ENCODE data around the gene SPG11. TPM values are rescaled to one million over a fixed set of nuclear protein-coding genes. Genes with fewer than 3 reads are reported as not detected.

The SPG11 gene
- total RNA-seq, 1 donor from 2014 or later, result 37.5 TPM

DNA sequence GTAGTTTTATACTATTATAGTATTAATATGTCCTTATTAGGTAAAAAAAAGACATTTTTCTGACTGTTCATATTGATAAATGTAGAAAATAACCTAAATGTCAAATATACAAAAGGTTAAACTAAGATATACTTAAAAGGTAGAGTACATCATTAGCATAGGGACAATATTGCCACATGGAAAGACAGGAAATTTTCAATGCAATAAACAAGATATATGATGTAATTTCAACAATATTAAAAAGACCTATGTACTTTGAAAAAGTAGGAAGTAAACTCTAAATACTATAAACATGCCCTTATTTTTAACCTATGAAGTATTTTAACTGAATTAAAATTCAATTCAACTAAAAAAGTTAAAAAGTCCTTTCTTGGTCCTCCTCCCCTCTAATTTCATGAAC is 1.9 kb downstream of the SPG11 start:
- no peak overlapping the region for H3K4me3 ChIP-seq (ENCODE audit: low read depth, low read length)
- no peak for DNase-seq (ENCODE audit: low read depth)
- TF ChIP-seq, protein P1, sequence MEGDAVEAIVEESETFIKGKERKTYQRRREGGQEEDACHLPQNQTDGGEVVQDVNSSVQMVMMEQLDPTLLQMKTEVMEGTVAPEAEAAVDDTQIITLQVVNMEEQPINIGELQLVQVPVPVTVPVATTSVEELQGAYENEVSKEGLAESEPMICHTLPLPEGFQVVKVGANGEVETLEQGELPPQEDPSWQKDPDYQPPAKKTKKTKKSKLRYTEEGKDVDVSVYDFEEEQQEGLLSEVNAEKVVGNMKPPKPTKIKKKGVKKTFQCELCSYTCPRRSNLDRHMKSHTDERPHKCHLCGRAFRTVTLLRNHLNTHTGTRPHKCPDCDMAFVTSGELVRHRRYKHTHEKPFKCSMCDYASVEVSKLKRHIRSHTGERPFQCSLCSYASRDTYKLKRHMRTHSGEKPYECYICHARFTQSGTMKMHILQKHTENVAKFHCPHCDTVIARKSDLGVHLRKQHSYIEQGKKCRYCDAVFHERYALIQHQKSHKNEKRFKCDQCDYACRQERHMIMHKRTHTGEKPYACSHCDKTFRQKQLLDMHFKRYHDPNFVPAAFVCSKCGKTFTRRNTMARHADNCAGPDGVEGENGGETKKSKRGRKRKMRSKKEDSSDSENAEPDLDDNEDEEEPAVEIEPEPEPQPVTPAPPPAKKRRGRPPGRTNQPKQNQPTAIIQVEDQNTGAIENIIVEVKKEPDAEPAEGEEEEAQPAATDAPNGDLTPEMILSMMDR (conservative IDR thresholded peaks at IDR 0.05; ENCODE audit: low read depth, low read length), result no peak

DNA sequence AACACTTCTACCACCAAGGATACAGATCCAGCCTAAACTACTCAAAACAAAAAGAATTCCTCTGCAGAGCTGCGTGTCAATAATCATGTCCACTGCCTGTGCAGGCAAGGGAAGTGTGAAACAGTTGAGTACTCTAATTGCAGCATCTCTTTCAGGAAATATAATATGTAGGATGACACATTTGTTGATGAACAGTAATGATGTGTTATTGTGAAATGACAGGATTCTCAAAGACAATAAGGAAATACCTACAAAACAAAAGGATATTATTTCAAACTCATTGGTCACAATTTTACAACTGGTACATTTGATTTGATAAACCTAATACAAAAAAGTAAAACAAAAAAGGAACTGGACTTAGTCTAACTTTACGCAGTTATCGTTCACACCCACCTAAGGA is 4.4 kb downstream of the SPG11 start:
- DNase-seq (ENCODE audit: low read depth), result no peak
- H3K4me3 ChIP-seq (ENCODE audit: low read depth, low read length), result no peak overlapping the region
- TF ChIP-seq, protein P1 (conservative IDR thresholded peaks at IDR 0.05; ENCODE audit: low read depth, low read length), result no peak

DNA sequence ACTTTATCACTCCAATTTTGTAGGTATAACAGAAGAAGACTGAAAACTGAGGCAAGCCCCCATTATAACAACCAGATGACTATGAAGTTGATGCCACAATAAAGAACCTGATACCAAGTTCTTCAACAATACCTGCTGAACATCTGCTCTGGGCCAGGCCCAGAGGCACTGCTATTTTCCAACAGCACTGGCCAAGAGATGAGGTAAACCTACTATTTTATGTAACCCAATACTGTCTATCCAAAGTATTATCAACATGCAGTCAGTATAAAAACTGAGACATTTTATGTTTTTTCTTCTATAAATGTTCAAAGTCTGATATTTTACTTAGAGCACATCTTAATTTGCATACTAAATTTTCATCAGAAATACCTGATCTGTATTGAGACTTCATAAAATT is 6.1 kb downstream of the SPG11 start:
- no peak overlapping the region for H3K4me3 ChIP-seq (ENCODE audit: low read depth, low read length)
- TF ChIP-seq, protein P1 (conservative IDR thresholded peaks at IDR 0.05; ENCODE audit: low read depth, low read length), result no peak
- DNase-seq (ENCODE audit: low read depth), result no peak

DNA sequence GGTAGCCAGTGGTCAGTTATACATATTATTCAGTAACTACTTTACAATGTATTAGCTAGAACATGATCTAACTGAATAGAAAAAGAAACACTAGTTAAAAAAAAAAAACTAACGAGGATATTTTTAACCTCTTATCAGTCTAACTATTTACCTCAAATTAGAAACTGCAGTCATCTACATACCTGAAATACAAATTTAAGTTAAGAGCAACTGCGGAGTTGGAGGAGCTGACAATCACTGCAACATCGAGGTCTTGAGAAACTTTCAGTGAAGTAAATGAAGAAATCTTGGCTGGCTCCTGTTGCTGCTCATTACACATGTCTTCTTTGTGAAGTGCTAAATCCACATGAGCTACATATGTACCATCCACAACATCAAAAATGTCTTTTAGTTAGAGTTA is 6.5 kb downstream of the SPG11 start:
- no peak for DNase-seq (ENCODE audit: low read depth)
- no peak overlapping the region for H3K4me3 ChIP-seq (ENCODE audit: low read depth, low read length)
- TF ChIP-seq, protein P1 (conservative IDR thresholded peaks at IDR 0.05; ENCODE audit: low read depth, low read length), result no peak

DNA sequence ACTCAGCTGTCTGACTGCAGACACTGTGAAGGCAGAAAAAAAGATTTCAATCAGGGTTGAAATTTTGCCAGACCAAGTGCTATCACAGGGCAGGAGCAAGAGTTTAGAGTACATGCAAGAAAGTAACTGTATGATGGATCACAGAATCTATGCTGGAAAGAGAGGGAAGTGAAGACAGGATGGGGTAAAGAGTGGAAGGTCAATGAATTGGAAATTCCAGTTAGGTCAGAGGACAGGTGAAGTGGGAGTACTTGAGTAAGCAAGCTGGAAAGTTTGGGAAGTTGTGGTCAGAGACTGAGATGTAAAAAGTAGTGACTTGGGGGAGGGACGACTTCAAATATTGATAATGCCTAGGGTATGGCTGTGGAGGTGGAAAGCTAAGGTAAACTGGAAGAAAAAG is 7.2 kb downstream of the SPG11 start:
- DNase-seq (ENCODE audit: low read depth), result no peak
- TF ChIP-seq, protein P1 (conservative IDR thresholded peaks at IDR 0.05; ENCODE audit: low read depth, low read length), result no peak
- no peak overlapping the region for H3K4me3 ChIP-seq (ENCODE audit: low read depth, low read length)

DNA sequence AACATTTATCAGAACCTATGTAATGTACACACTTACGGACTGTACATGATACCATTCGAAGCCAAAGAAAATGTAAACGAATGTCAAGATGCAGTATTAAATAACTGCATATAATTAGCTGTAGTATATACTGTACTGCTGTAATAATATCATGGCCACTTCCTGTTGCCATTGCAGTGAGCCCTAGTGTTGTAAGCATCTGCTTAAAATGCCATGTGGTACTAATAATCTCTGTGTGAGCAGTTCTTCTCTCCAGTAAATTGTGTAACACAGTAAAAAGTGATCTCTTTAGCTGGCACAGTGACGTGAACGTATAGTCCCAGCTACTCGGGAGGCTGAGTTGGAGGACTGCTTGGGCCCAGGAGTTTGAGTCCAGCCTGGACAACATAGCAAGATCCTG is 8.6 kb downstream of the SPG11 start:
- DNase-seq (ENCODE audit: low read depth), result no peak
- H3K4me3 ChIP-seq (ENCODE audit: low read depth, low read length), result no peak overlapping the region
- TF ChIP-seq, protein P1 (conservative IDR thresholded peaks at IDR 0.05; ENCODE audit: low read depth, low read length), result no peak

DNA sequence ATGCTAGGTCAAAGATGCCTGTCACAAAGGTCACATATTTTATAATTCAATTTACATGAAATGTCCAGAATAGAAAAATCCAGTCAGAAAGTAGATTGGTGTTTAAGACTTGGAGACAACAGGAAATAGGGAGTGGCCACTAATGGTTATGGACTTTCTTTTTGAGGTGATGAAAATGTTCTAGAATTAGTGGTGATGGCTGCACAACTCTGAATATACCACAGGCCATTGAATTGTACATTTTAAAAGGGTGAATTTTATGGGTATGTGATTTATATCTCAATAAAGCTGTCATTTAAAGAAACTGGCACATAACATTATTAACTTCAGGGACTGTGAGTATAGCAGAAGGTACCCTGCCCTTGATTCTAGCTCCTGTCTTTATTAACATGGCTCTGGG is 15.8 kb downstream of the SPG11 start:
- no peak for DNase-seq (ENCODE audit: low read depth)
- TF ChIP-seq, protein P1 (conservative IDR thresholded peaks at IDR 0.05; ENCODE audit: low read depth, low read length), result no peak
- H3K4me3 ChIP-seq (ENCODE audit: low read depth, low read length), result no peak overlapping the region

Data from epithelial cell of proximal tubule (primary cell).